Measurements from ENCODE around the gene PIEZO2.

DNA sequence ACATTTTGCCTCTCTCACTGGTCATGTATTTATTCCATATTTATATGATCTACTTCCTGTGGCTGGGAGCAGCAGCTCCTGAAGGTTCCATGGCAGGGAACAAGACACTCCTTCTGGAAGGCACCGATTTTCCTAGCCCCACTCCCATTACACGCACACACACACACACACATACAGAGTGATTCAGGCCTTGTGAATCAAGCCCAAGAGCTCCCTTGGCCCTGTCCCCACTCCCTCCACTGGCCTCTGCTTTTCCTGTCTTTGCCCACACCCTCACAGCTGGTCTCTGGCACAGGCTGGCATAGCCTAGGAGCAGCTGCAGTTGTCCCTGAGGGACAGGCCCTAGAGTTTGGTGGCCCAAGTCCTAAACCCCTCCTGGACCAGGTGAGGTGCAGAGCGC is 421.9 kb downstream of the PIEZO2 start:
- TF ChIP-seq POLR2A (IDR thresholded peaks at IDR 0.05): no peak
- TF ChIP-seq, protein P1, sequence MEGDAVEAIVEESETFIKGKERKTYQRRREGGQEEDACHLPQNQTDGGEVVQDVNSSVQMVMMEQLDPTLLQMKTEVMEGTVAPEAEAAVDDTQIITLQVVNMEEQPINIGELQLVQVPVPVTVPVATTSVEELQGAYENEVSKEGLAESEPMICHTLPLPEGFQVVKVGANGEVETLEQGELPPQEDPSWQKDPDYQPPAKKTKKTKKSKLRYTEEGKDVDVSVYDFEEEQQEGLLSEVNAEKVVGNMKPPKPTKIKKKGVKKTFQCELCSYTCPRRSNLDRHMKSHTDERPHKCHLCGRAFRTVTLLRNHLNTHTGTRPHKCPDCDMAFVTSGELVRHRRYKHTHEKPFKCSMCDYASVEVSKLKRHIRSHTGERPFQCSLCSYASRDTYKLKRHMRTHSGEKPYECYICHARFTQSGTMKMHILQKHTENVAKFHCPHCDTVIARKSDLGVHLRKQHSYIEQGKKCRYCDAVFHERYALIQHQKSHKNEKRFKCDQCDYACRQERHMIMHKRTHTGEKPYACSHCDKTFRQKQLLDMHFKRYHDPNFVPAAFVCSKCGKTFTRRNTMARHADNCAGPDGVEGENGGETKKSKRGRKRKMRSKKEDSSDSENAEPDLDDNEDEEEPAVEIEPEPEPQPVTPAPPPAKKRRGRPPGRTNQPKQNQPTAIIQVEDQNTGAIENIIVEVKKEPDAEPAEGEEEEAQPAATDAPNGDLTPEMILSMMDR (IDR thresholded peaks at IDR 0.05): no peak
- no peak for TF ChIP-seq EP300 (IDR thresholded peaks at IDR 0.05)
